Measurements from ENCODE around the gene MGAT5. TPM values are rescaled to one million over a fixed set of nuclear protein-coding genes. Genes with fewer than 3 reads are reported as not detected.

MGAT5 gene
- total RNA-seq, 2 donors from 2014 or later = 61.7 to 63.2 TPM

DNA sequence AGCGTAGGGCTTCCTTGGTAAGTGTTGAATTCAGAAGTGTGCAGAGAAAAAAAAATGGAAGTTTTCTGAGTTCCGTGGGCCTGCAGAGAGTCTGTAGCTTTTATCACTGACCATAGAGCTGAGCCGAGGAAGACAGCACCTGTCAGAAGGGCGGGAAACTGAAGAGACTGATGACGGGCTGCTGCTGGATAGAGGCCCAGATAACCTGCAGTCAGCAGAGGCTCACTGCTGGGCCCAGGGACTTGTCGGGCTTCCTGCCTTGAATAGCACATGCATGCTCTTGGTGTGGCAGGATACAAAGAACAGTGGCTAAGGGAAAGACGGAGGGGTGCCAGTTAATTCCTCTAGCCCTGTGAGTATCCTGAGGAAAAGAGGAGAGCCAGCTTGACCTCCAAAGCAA lies 166.4 kb downstream of the MGAT5 start:
- TF ChIP-seq, protein P1, sequence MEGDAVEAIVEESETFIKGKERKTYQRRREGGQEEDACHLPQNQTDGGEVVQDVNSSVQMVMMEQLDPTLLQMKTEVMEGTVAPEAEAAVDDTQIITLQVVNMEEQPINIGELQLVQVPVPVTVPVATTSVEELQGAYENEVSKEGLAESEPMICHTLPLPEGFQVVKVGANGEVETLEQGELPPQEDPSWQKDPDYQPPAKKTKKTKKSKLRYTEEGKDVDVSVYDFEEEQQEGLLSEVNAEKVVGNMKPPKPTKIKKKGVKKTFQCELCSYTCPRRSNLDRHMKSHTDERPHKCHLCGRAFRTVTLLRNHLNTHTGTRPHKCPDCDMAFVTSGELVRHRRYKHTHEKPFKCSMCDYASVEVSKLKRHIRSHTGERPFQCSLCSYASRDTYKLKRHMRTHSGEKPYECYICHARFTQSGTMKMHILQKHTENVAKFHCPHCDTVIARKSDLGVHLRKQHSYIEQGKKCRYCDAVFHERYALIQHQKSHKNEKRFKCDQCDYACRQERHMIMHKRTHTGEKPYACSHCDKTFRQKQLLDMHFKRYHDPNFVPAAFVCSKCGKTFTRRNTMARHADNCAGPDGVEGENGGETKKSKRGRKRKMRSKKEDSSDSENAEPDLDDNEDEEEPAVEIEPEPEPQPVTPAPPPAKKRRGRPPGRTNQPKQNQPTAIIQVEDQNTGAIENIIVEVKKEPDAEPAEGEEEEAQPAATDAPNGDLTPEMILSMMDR (IDR thresholded peaks at IDR 0.05) = no peak
- DNase-seq = no peak
- Histone ChIP-seq H3K27ac (no peak overlapping the region), H3K4me3 (no peak overlapping the region), H3K27me3 (no peaks in the 10 kb centered on the region), H3K4me1 (no peaks in the 10 kb centered on the region), H3K36me3 (peaks cover 4% of the 10 kb centered on the region), H3K9ac (ENCODE audit: low read depth in 2 of 2, low read length in 2 of 2) (no peak overlapping the region), H3K9me3 (no peaks in the 10 kb centered on the region)
- intact Hi-C loops (cut with DNase I) = no loop called here

DNA sequence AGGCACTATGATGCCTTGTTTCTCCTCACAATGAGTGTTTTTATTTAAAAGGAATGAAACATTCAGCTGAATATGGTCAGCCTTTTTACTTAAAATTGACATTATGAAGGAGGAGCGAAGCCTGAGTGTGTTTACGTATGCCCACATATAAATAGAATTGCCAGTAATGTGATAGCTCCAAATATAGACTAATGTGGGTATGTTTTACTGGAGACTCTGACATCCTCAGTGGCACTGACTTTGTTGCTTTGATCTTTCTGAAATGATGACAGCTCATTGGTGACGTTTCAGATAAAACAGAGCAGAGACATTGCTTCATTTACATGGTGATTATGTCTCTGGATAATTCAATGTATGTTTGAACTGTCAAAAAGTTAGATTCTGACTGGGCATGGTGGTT lies 167.0 kb downstream of the MGAT5 start:
- peaks cover 4% of the 10 kb centered on the region for H3K36me3 ChIP-seq
- no peaks in the 10 kb centered on the region for H3K27me3 ChIP-seq
- TF ChIP-seq, protein P1 (IDR thresholded peaks at IDR 0.05) = no peak
- no peak overlapping the region for H3K4me3 ChIP-seq
- no peak overlapping the region for H3K27ac ChIP-seq
- no peaks in the 10 kb centered on the region for H3K4me1 ChIP-seq
- H3K9me3 ChIP-seq = no peaks in the 10 kb centered on the region
- no peak for DNase-seq
- intact Hi-C loops (cut with DNase I) = no loop called here
- no peak overlapping the region for H3K9ac ChIP-seq (ENCODE audit: low read depth in 2 of 2, low read length in 2 of 2)

DNA sequence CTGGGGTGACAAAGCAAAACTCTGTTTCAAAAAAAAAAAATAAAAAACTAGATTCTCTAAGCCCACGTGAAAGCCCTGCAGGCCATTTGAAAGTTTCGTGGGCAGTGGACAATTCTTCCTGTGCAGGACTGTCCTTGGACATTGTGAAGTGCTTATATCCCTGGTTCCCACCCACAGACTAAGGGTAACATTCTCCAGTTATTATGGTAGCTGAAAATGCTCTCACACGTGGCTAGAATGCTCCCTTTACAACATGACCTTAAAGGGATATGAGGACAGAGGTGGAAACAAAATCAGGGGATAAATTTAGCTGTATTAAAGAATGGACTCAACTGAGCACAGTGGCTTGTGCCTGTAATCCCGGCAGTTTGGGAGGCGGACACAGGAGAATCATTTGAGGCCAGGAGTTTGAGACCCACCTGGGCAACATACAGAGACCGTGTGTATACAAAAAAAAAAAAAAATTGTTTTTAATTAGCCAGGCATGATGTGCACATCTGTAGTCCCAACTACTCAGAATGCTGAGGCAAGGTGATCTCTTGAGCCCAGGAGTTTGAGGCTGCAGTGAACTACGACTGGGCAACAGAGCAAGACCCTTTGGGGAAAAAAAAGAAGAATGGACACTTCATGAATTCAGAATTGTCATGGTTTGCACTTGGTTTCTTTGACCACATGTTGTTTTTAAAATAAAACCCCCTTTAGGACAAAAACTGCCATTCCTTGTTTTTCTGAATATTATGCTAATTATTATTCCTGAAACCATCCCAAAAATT lies 167.9 kb downstream of the MGAT5 start:
- H3K36me3 ChIP-seq = peaks cover 4% of the 10 kb centered on the region
- TF ChIP-seq, protein P1 (IDR thresholded peaks at IDR 0.05) = no peak
- intact Hi-C loops (cut with DNase I) = no loop called here
- H3K4me1 ChIP-seq = no peaks in the 10 kb centered on the region
- H3K27me3 ChIP-seq = no peaks in the 10 kb centered on the region
- no peak for DNase-seq
- H3K27ac ChIP-seq = no peak overlapping the region
- H3K4me3 ChIP-seq = no peak overlapping the region
- no peak overlapping the region for H3K9ac ChIP-seq (ENCODE audit: low read depth in 2 of 2, low read length in 2 of 2)
- H3K9me3 ChIP-seq = no peaks in the 10 kb centered on the region

DNA sequence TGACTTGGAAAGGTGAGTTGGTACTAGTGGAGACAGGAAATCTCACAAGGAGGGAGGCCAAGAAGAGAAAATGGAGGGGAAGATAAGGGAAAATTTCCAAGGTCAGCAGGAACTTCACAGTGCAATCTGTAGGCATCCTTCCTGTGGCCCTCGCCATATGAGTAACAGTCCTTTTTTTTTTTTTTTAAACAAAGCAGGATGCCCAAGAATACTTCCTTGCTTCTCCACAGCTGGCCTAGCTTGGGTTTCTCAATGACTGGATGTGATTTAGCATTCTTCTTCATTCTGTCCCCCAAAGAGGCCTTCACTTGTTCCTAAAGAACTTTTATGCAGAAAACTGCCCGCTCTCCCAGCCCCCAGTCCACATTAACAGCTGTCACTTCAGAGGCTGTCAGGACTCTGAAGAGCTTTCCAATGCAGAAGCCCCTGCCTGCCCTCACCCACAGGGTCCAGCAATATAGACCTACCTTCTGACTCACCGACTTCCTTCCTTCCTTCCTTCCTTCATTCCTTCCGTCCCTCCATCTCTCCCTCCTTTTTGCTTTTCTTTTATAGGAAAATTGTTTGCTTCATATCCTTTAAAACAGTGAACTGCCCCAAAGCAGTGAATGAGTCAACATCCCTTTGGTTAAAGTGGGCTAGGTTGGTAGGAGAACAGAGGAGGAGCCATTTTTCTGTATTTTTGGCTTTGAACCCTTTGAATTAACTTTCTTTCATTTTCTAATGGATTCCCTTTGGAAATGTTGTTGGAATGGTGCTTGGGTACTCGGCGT lies 172.0 kb downstream of the MGAT5 start:
- no peaks in the 10 kb centered on the region for H3K4me1 ChIP-seq
- peaks cover 4% of the 10 kb centered on the region for H3K36me3 ChIP-seq
- no peak overlapping the region for H3K9ac ChIP-seq (ENCODE audit: low read depth in 2 of 2, low read length in 2 of 2)
- TF ChIP-seq, protein P1 (IDR thresholded peaks at IDR 0.05) = no peak
- no peak overlapping the region for H3K27ac ChIP-seq
- no peak overlapping the region for H3K4me3 ChIP-seq
- intact Hi-C loops (cut with DNase I) = no loop called here
- no peaks in the 10 kb centered on the region for H3K9me3 ChIP-seq
- no peak for DNase-seq
- no peaks in the 10 kb centered on the region for H3K27me3 ChIP-seq

DNA sequence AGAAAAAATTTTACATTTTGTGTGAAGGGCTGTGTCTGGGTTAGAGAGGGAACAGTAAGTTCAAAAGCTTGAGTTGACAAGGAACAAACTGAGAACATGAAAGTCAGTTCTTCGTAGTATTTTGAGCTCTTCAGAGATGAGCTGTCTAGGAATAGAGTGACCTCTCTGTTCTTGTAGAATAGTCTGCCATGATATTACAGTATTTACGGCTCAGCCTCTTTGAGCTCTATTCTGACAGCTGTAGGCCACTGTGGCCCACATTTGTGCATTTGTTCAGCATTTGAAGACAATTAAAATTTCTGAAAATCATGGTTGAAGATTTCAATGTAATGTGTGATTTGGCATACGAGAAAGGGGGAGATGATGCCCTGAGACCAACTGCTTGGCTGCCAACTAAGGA lies 172.8 kb downstream of the MGAT5 start:
- H3K9ac ChIP-seq (ENCODE audit: low read depth in 2 of 2, low read length in 2 of 2) = no peak overlapping the region
- no peaks in the 10 kb centered on the region for H3K4me1 ChIP-seq
- no peak overlapping the region for H3K27ac ChIP-seq
- peaks cover 4% of the 10 kb centered on the region for H3K36me3 ChIP-seq
- no peaks in the 10 kb centered on the region for H3K9me3 ChIP-seq
- no peak for DNase-seq
- TF ChIP-seq, protein P1 (IDR thresholded peaks at IDR 0.05) = no peak
- no peak overlapping the region for H3K4me3 ChIP-seq
- intact Hi-C loops (cut with DNase I) = no loop called here
- no peaks in the 10 kb centered on the region for H3K27me3 ChIP-seq
